ENCODE data around the gene CIAO2A.

CIAO2A gene

DNA sequence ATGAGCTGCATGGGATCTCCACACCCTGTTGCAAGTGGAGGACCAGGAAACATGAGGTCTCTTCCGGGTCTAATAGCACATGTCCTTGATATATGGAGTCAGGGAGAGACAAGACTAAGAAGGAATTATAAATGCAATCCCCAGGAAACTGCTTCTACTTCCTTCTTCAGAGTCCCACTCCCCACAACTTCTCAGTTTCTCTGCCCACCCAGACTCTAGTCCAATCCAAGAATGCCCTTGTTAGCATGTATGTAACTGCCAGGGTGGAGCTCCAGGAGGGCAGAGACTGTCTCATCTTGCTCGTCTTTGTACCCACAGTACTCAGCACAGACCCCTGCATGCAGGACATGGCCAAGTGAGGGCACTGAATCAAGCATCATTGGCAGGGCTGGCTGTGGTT is 55.7 kb downstream of the CIAO2A start:
- no peak for DNase-seq

DNA sequence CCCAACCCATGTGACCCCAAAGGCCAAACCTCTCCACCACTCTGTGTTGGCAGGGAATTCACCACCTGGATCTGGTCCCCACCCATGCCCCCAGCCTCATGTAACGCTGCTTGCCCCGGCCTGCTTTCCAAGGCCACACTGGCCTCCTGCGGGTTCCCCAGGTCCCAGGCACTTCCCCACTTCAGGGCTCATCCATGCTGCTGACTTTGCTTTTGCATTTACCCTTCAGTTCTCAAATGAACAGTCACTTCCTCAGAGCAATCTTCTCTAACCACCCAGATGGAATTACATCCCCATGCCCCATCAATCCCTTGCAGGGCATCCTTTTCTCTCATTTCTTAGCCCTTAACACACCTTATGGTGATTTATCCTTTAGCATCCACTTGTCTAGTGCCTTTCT is 56.5 kb downstream of the CIAO2A start:
- DNase-seq, result no peak

DNA sequence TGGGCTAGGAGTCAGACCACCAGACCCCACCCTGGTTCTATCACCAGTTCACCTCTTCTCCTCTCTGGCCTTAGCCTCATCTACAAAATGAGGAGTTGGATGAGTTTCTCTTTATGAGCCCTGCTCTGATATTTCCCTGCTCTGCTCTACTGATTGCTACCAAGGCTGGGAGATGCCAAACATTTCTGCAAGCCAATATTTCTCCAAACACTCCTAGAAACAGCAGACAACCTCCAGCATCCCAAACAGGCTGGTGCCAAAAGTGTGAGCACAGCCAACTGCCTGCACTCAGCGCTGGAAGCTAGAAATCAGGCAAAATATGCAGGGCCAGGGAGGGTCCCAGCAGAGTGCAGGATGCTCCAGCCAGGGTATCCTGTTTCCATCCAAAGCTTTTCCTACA is 58.1 kb downstream of the CIAO2A start:
- no peak for DNase-seq

DNA sequence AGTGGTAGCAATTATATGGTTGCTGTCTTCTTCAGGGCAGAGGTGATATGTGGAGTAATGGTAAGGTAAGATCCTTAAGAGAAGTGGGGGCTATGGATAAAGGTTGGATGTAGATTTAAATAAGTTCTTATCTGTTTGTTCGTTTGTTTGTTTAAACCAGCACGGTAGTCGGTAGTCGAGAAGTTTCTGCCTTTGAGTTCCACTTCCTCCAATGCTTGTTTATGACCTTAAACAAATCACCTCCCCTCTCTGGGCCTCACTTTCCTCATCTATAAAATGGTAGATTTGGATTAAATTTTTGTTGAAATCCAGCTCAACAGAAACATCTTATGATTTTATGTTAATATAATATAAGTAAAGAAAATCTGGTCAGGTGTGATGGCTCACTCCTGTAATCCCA is 59.1 kb downstream of the CIAO2A start:
- DNase-seq, result no peak

DNA sequence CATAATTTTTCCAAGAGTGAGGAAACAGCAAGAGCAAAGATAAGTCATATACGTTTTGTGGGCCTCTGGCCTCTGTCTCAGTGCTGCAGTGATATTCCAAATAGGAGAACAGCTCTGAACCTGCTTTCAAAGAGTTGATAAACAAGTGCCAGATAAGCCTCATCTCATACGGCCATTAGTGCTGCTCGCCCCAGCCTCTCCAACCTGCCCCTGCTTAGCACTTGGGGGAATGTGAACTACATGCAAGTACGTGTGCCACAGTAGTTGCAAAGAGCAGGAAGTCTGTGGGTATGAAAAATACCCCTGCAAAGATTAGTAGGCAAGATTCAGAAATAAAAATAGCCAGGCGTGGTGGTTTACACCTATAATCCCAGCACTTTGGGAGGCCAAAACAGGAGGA is 61.3 kb downstream of the CIAO2A start:
- DNase-seq, result no peak

DNA sequence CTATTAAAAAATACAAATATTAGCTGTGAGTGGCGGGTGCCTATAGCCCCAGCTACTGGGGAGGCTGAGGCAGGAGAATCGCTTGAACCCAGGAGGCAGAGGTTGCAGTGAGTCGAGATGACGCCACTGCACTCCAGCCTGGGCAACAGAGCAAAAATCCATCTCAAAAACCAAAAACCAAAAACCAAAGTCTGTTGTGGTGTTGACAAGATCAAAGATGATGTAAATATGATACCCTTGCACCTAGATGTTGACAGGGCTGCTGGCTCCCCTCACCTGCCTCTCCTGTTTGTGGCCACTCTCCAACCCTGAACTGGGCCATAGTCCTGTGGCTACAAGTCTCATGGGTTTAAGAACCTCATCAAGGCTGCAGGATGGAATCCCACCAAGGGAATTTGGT is 63.5 kb downstream of the CIAO2A start:
- DNase-seq, result no peak

DNA sequence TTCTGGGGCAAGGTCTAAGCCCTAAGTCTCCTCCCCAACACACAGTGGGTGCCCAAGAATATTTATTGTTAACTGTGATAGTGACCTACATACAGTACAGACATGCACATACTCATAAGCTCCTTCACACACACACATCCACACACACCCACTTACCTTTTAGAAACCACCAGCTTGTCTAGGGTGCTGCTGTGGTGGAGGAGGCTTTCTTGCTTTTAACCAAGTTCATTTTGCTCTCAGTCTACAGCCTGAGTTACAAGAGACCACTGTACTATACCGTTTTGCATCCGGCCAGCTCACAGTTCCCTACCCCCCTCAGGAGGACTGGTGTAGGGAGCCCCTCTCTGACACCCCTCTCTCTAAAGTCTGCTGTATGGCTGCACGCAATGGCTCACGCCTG is 64.0 kb downstream of the CIAO2A start:
- DNase-seq, result no peak

DNA sequence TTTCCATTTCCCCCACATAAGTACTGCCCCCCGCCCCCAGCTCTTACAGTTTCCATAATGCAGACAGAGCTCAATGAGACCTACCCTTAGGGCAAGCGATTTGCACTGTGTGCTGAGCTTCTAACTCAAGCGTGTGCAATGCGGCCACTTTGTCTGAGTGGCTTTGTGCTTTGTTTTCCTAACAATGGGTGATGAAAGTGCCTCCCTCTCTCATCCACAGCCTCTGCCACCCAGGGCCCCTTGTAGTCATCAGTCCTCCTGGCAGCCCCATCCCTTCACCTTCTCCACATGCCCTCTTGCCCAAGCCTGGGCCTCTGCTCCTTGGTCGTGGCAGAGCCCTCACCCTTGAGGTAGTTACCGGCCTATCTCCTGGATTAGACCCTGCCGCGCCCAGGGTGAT is 64.5 kb downstream of the CIAO2A start:
- DNase-seq, result peak in 2 of 3 experiments; percentile 27 to 72

DNA sequence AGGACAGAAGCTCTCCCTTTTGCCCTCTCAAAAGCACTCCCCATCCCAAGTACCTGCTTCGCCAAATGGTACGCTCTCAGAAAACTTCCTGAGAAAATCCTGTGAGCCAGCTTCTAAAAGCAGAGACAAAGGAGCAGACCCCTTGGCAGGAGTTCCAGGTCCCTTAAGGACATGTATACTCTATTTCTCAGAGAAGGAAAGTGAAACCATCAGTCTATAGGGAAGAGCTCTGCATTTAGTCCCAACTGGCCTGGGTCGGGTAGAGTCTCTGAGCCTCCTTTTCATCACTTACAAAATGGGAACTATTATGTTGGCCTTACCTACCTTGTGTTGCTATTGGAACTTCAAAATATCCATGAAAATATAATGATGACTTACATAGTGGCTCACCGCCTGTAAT is 67.0 kb downstream of the CIAO2A start:
- DNase-seq, result no peak

DNA sequence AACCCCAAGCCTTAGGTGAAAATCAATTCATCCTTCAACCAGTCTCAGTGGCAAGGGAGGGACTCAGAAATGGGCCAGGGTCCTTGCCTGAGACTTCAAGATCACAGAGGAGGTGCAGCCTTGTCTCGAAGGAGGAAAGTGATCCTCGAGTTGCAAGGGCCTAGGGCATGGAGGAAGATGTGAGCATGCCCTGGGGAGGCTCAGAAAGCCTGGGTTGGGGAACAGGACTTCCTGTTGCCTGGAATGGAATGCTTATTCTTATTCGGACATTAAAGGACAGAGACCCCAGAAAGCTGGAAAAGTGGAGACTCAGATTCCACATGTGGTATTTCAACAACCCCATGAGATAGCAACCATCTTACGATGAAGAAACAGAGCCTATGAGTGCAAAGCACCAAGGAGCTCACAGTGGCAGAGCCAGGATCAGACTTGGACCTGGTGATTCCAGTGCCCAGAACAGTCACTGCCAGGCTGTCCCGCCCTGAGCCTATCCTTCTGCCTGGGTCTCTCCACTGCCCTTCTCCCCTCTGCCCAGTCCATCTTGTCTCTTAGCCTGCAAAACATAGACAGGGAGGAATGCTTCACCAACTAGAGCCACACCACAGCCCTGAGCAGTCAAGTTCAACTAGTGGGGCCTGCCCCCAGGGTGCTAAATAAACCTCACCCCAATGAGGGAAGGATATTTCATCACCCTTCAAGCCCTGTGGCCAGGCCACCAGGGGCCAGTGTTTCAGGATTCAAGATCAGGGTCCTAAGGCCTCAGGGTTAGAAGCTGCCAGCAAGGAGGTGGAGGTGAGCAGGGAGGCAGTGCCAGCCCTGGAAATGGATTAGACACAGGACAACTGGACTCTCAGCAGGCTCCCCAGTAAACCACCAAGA is 69.2 kb downstream of the CIAO2A start:
- DNase-seq, result no peak

DNA sequence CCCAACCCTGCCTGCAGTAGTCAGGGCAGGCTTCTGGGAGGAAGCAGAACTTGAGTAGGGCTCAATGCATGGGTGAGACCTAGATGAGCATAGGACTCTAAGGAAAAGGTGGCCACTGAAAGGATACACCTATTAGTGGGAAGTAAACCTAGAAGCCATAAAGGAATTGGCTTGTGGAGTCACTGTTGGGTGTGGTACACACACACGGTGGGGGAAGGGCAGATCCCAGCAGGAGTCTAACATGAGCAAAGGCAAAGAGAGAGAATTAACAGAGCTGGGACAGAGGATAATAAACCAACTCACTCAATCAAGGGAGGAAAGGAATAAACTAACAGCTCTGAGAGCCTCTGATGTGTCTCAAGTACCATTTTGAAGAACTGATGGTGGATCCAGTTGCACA is 70.4 kb downstream of the CIAO2A start:
- DNase-seq, result peak in 1 of 3 experiments; percentile 51

DNA sequence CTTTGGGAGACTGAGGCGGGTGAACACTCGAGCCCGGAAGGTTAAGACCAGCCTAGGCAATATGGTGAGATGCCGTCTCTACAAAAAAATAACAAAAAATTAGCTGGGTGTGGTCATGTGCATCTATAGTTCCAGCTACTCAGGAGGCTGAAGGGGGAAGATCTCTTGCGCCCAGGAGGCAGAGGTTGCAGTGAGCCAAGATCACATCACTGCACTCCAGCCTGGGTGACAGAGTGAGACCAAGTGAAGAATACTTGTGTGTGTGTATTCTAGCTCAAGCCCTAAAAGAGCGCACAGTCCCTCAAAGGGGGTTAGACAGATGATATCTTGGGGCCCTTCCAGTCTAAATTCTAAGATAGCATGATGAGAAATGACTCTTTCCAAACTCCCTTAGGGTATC is 71.1 kb downstream of the CIAO2A start:
- no peak for DNase-seq
